ENCODE data around the gene COG1.

COG1 gene

GRCh38 chr17:73226556-73227172, 33.8 kb downstream of the COG1 start:
- DNase-seq (ENCODE audit: low spot score), result no peak
- TF ChIP-seq CTCF (IDR thresholded peaks at IDR 0.05; ENCODE audit: extremely low read depth, missing control alignments), result no peak

- no peak for TF ChIP-seq CTCF (IDR thresholded peaks at IDR 0.05; ENCODE audit: extremely low read depth, missing control alignments)
- peak; percentile 35 for DNase-seq (ENCODE audit: low spot score)
These were observed 34.5 kb downstream of the COG1 start for GRCh38 chr17:73227379-73227778.

- no peak for TF ChIP-seq CTCF (IDR thresholded peaks at IDR 0.05; ENCODE audit: extremely low read depth, missing control alignments)
These were observed 35.1 kb downstream of the COG1 start for GRCh38 chr17:73227944-73228343.

GRCh38 chr17:73228748-73229236, 35.9 kb downstream of the COG1 start:
- peak; percentile 55 for DNase-seq (ENCODE audit: low spot score)
- no peak for TF ChIP-seq CTCF (IDR thresholded peaks at IDR 0.05; ENCODE audit: extremely low read depth, missing control alignments)

More at GRCh38 chr17:73227944-73228343, 35.1 kb downstream of the COG1 start:
- DNase-seq (ENCODE audit: low spot score), result no peak

GRCh38 chr17:73230088-73230487, 37.2 kb downstream of the COG1 start:
- no peak for DNase-seq (ENCODE audit: low spot score)
- TF ChIP-seq CTCF (IDR thresholded peaks at IDR 0.05; ENCODE audit: extremely low read depth, missing control alignments), result no peak

GRCh38 chr17:73231395-73231794, 38.5 kb downstream of the COG1 start:
- peak; percentile 21 for DNase-seq (ENCODE audit: low spot score)
- no peak for TF ChIP-seq CTCF (IDR thresholded peaks at IDR 0.05; ENCODE audit: extremely low read depth, missing control alignments)

GRCh38 chr17:73231841-73232586, 39.2 kb downstream of the COG1 start:
- peak; percentile 96 for DNase-seq (ENCODE audit: low spot score)
- TF ChIP-seq CTCF (IDR thresholded peaks at IDR 0.05; ENCODE audit: extremely low read depth, missing control alignments), result peak; percentile 31
